ENCODE results near the gene CCL8. TPM values are rescaled to one million over a fixed set of nuclear protein-coding genes. Genes with fewer than 3 reads are reported as not detected.

Gene CCL8
- total RNA-seq, 1 experiment from 2014 or later, result not detected

DNA sequence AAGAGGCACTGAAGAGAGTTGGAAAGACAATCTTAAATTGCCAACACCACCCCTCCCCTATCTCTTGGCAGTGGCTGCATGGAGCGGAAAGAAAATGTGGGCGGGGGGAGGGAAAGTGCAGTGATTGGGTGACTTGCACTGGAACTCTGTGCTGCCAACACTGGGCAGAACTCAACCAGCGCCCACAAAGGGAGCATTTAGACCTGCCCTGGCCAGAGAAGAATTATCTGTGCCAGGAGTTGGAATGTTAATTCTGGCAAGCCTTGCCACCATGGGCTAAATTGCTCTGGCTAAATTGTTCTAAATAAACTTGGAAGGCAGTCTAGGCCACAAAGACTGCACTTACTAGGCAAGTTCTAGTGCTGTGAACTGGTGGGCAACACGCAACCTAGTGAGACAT, 30.5 kb downstream of the CCL8 start:
- BruUV-seq (replicated peaks), result no TSS peak
- CTCF ChIA-PET, result no interaction called here
- Histone ChIP-seq H3K4me3 (ENCODE audit: low read depth, low read length, poor library complexity, severe bottlenecking) (no peak overlapping the region), H3K4me1 (ENCODE audit: insufficient read depth, low read length, poor library complexity, severe bottlenecking) (no peaks in the 10 kb centered on the region), H3K27me3 (replicated peaks; ENCODE audit: insufficient read depth, low read depth, low read length, poor library complexity) (no peaks in the 10 kb centered on the region), H3K27ac (ENCODE audit: low read depth, low read length, poor library complexity, severe bottlenecking) (no peak overlapping the region), H3K36me3 (ENCODE audit: insufficient read depth, low read length, poor library complexity, severe bottlenecking) (no peaks in the 10 kb centered on the region), H3K9me3 (ENCODE audit: low read depth, low read length, poor library complexity, severe bottlenecking) (no peaks in the 10 kb centered on the region)
- no peak for TF ChIP-seq CTCF (conservative IDR thresholded peaks at IDR 0.05; ENCODE audit: low read depth, low read length)
- no peak for TF ChIP-seq EZH2 (IDR thresholded peaks at IDR 0.05; ENCODE audit: borderline replicate concordance, low read depth, low read length, poor library complexity, severe bottlenecking)
- DNase-seq (ENCODE audit: low spot score), result no peak
- intact Hi-C loops (cut with micrococcal nuclease; ENCODE audit: unreplicated experiment), result no loop called here
- POLR2A ChIA-PET (ENCODE audit: low non-redundant PET), result no interaction called here

- no peak for TF ChIP-seq CTCF (conservative IDR thresholded peaks at IDR 0.05; ENCODE audit: low read depth, low read length)
- no peak for TF ChIP-seq EZH2 (IDR thresholded peaks at IDR 0.05; ENCODE audit: borderline replicate concordance, low read depth, low read length, poor library complexity, severe bottlenecking)
- intact Hi-C loops (cut with micrococcal nuclease; ENCODE audit: unreplicated experiment), result no loop called here
- Histone ChIP-seq H3K4me1 (ENCODE audit: insufficient read depth, low read length, poor library complexity, severe bottlenecking) (no peaks in the 10 kb centered on the region), H3K9me3 (ENCODE audit: low read depth, low read length, poor library complexity, severe bottlenecking) (no peaks in the 10 kb centered on the region), H3K4me3 (ENCODE audit: low read depth, low read length, poor library complexity, severe bottlenecking) (no peak overlapping the region), H3K27ac (ENCODE audit: low read depth, low read length, poor library complexity, severe bottlenecking) (no peak overlapping the region), H3K27me3 (replicated peaks; ENCODE audit: insufficient read depth, low read depth, low read length, poor library complexity) (no peaks in the 10 kb centered on the region), H3K36me3 (ENCODE audit: insufficient read depth, low read length, poor library complexity, severe bottlenecking) (no peaks in the 10 kb centered on the region)
- ChIA-PET POLR2A (ENCODE audit: low non-redundant PET) (no interaction called here), CTCF (no interaction called here)
- DNase-seq (ENCODE audit: low spot score), result no peak
- no TSS peak for BruUV-seq (replicated peaks)
Measured at GRCh38 chr17:34351096-34351495, 31.9 kb downstream of the CCL8 start.

DNA sequence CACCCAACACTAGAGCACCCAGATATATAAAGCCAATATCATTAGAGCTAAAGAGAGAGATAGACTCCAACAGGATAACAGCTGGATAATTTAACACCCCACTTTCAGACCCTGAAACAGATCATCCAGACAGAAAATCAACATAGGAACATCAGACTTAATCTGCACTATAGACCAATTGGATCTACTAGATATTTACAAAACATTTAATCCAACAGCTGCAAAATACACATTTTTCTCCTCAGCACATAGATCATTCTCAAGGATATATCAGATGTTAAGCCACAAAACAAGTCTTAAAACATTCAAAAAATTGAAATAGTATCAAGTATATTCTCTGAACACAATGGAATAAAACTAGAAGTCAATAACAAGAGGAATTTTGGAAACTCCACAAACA, 33.0 kb downstream of the CCL8 start:
- no TSS peak for BruUV-seq (replicated peaks)
- POLR2A ChIA-PET (ENCODE audit: low non-redundant PET), result no interaction called here
- no peaks in the 10 kb centered on the region for H3K36me3 ChIP-seq (ENCODE audit: insufficient read depth, low read length, poor library complexity, severe bottlenecking)
- no peak overlapping the region for H3K4me3 ChIP-seq (ENCODE audit: low read depth, low read length, poor library complexity, severe bottlenecking)
- intact Hi-C loops (cut with micrococcal nuclease; ENCODE audit: unreplicated experiment), result no loop called here
- CTCF ChIA-PET, result no interaction called here
- DNase-seq (ENCODE audit: low spot score), result no peak
- H3K27ac ChIP-seq (ENCODE audit: low read depth, low read length, poor library complexity, severe bottlenecking), result no peak overlapping the region
- TF ChIP-seq EZH2 (IDR thresholded peaks at IDR 0.05; ENCODE audit: borderline replicate concordance, low read depth, low read length, poor library complexity, severe bottlenecking), result no peak
- no peak for TF ChIP-seq CTCF (conservative IDR thresholded peaks at IDR 0.05; ENCODE audit: low read depth, low read length)
- no peaks in the 10 kb centered on the region for H3K27me3 ChIP-seq (replicated peaks; ENCODE audit: insufficient read depth, low read depth, low read length, poor library complexity)
- H3K4me1 ChIP-seq (ENCODE audit: insufficient read depth, low read length, poor library complexity, severe bottlenecking), result no peaks in the 10 kb centered on the region
- no peaks in the 10 kb centered on the region for H3K9me3 ChIP-seq (ENCODE audit: low read depth, low read length, poor library complexity, severe bottlenecking)
